Stimulated activated naive CD4-positive, alpha-beta T cell treated with Interleukin-2 at 50 U/mL for 16 hours (primary cell): ENCODE measurements around the gene HAUS6.
"Not testable (repeated sequence)": the region's sequence is repeated elsewhere in the genome, so short reads cannot be mapped to it uniquely, and the experiment has no call there.

Experiments
- DNase-seq: peaks from one replicate; lab custom pipeline; 2025; lab: John Stamatoyannopoulos, UW

Gene HAUS6

DNA sequence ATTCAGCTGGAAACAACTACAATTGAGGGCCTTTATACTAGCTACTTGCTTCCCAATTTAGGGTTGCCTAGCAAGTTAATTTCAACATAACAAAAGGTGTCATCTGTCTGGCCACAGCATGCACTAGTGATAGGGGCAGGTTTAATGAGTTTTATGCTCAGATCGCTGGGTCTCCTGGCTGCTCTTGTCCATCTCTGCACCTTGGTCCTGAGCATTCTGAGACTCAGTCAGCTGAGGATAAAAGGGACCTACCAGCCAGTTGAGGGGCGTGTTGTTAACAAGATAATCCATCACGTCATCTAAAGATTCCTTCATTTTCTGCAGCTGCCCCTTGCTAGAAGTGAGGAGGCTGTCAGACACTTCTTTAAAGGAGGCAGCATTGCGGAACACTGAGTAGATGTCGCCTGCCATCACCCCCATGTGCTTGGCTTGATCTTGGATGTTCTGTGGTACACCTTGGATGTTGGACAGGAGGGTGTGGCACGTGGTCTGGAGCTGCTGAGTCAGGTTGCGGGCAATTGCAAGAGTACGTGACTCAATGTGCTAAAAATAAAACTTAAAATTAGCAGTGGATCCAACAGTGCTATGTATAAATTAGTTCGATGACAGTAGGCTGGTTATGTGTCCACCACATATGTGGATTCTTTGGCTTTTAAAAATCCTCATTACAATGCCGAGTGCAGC is 13.5 kb upstream of the HAUS6 start:
- no peak for DNase-seq

DNA sequence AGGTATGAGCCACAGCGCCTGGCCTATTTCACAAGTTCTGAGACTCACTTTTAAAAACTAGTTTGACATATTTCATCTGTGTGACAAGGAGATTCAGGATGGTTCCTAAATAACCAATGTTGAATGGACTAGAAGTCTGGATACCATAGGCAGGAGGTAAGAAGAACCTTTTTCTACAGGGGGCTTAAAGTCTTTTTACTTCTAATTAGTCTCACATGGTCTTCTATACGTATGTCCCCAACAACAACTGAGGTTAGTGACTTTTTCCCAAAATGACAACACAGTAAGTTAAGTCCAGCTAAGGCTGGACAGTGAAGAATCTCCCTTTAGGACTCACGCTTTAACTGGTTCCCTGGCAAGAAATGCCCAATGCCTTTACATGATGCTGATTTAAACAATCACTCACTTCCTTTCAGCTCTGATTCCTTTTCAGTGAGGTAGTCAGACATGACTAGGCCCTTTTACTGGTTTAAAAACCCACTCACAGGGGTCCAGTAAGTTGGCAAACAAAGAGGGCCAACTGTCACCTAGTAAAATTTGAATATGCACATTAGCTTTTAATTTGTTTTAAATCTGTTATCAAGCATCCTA is 12.1 kb upstream of the HAUS6 start:
- no peak for DNase-seq

DNA sequence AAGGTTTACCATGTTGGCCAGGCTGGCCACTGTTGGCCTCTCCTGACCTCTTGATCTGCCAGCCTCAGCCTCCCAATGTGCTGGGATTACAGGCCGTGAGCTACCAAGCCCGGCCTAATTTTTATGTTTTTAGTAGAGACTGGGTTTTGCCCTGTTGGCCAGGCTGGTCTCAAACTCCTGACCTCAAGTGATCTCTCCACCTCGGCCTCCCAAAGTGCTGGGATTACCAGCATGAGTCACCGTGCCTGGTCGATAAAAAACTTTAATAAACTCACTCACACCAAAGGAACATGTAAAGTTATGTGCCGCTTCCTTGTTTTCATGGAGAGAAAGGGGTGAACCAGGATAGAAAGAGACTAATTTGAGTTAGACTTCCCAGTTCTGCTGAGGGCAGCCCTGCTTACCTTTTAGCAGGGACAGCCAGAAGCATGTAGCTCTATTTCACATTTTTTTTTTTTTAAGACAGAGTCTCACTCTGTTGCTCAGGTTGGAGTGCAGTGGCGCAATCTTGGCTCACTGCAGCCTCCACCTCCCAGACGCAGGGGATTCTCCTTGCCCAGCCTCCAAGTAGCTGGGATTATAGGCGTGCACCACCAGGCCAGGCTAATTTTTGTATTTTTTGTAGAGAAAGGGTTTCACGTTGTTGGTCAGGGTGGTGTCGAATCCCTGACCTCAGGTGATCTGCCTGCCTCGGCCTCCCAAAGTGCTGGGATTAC is 11.4 kb upstream of the HAUS6 start:
- no peak for DNase-seq

DNA sequence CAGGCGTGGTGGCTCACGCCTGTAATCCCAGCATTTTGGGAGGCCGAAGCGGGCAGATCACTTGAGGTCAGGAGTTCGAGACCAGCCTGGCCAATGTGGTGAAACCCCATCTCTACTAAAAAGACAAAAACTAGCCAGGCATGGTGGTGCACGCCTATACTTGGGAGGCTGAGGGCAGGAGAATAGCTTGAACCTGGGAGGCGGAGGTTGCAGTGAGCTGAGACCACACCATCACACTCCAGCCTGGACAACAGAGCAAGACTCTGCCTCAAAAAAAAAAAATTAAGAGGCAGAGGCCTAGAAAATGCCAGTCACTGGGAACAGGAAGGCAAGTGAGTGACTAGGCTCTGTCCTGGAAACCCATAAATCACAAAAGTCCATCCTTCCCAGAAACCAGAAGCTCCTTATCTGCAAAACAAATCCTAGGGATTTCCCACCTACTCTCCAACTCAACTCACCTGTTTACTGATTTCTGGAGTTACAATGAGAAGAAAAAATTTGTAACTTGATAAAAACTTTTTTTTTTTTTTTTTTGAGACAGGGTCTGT is 10.4 kb upstream of the HAUS6 start:
- not testable (repeated sequence) for DNase-seq

DNA sequence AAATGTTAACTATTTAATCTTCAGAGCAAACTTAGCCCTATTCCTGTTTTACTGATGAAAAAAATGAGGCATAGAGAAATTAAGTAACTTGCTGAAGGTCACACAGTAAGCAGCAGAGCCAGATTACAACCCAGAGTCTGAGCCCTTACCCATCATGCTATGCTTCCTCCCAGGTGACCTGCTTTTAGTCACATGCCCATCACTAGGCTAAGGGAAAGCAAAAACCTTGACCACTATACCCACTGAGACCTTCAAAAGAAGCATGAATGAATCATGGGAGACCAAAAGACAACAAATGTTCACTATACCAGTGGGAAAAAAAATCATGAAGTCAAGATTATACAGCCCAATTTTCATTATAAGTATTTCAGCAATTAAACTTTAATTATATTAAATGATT is 5.3 kb upstream of the HAUS6 start:
- DNase-seq: no peak

DNA sequence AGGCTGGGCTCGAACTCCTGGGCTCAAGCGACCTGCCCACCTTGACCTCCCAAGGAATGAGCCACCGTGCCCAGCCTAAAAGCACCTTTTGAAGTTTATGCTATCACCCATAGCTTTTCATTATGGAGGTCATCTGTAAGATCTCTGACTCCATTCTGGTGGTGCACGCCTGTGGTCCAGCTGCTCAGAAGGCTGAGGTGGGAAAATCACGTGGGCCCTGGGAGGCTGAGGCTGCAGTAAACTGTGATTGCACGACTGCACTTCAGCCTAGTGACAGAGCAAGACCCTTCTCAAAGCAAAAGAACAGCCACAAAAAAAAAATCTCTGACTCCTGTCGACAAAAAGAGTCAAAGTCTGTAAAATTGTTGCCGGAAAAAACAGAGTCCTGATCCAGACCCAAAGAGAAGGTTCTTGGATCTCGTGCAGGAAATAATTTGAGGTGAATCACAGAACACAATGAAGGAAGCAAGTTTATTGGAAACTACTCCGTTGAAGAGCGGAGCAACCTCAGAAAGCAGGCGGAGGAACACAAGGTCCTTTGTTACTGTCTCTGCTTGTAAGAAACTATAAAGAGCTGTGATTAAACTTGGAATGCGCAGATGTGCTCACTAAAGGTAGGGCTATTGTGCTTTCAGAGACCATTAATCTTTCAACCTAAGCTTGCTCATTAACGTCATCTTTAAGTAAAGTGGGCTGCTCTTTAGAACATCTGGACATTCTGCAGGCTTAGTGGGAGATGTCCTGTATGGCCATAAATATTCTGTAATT is 2.0 kb upstream of the HAUS6 start:
- no peak for DNase-seq

DNA sequence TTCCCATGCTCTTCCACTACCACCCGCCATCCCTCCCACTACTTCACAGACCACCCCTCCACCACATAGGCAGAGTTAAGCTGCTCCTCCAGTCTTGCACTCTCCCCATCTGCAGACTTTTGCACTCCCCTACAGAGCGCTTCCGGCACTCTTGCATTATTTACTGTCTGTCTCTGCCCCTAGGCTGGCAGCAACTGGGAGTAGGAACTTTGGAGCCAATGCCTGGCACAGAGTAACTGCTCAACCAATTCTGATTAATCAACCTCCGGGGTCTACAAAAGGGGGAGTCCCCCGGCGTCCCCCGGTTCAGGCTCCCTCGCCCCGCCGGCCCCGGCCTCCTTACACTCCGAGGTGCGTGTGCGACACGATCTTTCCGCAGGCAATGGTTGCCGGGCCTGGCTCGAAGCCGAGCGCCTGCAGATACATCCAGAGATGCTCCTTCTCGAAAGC is 498 bp downstream of the HAUS6 start:
- DNase-seq: peak; percentile 36

DNA sequence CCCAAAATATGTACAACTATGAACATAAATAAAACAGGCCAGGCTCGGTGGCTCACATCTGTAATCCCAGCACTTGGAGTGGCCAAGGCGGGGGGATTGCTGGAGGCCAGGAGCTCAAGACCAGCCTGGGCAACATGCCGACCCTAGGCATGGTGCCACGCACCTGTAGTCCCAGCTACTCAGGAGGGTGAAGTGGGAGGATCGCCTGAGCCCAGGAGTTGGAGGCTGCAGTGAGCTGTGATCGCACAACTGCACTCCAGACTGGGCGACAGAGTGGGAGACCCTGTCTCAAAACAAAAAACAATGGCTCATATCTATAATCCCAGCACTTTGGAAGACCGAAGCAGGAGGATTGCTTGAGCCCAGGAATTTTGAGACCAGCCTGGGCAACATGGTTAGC is 1.5 kb downstream of the HAUS6 start:
- no peak for DNase-seq

DNA sequence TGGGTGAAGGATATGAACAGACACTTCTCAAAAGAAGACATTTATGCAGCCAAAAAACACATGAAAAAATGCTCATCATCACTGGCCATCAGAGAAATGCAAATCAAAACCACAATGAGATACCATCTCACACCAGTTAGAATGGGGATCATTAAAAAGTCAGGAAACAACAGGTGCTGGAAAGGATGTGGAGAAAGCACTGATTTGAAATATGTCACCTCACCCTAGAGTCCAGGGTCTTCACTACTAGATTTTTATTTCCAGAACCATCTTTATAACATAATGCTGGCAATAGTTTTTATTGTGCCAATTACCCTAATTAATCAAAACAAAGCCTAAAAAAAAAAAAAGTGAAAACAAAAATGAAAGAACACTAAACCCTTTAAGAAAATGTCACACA is 5.3 kb downstream of the HAUS6 start:
- DNase-seq: not testable (repeated sequence)

DNA sequence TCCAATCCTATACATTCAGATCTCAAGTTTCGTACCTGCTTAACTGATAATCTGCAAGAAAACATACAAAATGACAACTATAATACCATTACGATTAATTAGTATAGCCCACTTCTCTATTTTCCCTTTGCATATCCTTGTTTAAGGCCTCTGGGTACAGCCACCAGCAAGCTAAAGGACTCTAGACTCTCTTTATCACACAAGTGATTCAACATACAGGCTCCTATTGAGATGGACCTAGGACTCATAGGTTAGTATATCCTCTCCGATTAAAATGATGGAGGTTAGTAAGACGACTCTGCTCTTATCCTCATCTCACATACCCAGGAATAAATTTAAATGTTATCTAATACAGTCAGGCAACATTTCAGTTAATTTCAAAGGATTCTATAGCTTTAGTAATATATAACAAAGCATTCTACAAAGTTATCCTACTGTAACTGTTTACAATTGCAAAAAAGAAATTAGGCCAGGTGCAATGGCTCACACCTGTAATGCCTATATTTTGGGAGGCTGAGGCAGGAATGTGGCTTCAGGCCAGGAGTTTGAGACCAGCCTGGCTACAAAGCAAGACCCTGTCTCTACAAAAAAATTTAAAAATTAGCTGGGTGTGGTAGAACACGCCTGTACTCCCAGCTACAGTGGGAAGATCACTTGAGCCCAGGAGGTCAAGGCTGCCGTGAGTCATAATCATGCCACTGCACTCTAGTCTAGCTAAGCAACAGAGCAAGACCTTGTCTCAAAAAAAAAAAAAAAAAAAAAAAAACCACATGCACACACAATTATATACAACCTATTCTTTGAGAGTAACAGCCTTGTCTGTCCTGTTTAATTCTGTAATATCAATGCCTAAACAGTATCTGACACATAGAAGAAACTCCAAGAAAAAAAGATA is 15.4 kb downstream of the HAUS6 start:
- no peak for DNase-seq

DNA sequence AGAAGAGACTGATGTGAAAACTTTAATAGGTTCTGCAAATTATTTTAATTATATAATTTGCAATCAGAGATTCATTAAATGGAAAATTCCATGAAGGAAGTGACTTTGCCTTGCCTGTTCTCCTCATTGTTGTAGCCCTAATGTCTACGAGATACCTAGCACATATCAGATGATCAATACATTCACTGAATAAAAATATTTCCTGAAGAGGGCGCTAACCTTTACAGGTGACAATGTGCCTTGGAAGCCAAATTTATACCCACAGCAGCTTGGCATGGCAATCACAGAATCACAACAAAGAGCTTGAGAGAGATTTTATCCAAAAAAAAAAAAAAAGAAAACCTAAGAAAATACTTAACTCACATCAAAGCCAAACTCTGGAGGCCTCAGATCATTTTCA is 17.4 kb downstream of the HAUS6 start:
- no peak for DNase-seq

DNA sequence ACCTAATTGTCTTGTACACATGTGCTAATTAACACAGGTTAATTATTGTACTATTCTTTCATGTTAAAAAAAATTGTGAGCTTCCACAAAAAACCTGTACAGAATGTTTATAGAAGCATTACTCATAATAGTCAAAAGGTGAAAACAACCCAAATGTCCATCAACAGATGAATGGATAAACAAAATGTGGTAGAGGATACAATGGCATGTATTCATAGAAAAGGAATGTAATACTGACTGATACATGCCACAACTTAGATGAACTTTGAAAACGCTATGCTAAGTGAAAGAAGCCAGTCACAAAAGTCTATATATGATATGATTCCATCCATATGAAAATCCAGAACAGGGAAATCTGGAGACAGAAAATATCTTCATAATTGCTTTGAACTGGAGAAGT is 27.9 kb downstream of the HAUS6 start:
- DNase-seq: no peak

DNA sequence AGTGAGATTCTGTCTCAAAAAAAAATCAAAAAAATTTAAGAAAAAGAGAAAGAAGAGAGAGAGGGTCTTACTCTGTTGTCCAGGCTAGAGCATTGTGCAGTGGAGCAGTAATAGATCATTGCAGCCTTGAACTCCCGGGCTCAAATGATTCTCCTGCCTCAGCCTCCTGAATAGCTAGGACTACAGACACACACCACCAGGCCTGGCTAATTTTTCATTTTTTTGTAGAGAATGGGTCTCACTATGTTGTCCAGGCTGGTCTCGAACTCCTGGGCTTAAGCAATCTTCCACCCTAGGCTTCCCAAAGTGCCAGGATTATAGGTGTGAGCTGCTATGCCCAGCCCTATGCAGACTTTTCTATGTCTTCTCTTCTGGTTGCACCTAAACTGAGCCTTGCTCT is 28.5 kb downstream of the HAUS6 start:
- no peak for DNase-seq

DNA sequence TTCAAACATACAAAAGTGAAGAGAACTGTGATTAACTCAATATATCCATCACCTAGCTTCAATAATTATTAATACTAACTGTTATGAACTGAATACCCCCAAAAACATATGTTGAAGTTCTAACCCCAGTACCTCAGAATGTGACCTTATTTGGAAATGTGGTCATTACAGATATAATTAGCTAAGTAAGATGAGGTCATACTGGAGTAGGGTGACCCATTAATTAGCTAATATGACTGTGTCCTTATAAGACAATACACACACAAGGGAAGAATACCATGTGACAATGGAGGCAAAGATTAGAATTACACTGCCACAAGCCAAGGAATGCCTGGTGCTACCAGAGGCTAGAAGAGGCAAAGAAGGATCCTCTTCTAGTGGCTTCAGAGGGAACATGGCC is 45.7 kb downstream of the HAUS6 start:
- no peak for DNase-seq

DNA sequence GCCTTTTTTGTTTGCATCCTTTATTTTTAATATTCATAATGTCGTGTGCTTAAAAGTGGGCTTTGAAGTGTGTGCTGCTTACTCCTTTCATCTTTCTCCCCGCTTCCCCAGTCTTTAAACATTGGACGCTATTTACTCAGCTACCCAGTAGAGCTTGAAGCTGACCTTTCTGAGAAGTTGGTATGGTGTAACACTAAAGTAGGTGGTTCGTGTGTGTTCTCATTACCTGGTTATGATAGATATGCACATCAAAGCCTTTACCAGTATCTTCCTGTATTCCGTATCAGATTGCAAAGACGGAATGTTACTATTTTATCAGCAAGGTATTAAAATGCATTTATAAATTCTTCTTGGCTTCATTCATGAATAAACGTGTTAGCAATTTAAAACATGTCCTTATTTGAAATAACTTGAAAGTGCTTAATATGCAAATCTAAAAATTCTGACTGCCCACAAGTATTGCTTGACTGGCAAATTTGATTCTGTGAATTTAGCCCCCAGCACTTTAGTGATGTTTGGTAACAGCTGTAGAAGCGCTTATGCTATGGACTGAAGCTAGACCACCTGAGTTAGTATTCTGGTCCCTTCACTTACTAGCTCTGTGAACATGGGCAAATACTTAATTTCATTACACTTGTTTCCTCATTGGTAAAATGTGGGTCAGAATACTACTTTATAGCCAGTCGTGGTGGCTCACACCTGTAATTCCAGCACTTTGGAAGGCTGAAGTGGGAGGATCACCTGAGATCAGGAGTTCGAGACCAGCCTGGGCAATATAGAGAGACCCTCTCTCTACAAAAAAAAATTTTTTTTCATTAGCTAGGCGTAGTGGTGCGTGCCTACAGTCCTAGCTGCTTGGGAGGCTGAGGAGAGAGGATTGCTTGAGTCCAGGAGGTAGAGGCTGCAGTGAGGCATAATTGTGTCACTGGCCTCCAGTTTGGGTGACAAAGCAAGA is 51.8 kb downstream of the HAUS6 start:
- no peak for DNase-seq

DNA sequence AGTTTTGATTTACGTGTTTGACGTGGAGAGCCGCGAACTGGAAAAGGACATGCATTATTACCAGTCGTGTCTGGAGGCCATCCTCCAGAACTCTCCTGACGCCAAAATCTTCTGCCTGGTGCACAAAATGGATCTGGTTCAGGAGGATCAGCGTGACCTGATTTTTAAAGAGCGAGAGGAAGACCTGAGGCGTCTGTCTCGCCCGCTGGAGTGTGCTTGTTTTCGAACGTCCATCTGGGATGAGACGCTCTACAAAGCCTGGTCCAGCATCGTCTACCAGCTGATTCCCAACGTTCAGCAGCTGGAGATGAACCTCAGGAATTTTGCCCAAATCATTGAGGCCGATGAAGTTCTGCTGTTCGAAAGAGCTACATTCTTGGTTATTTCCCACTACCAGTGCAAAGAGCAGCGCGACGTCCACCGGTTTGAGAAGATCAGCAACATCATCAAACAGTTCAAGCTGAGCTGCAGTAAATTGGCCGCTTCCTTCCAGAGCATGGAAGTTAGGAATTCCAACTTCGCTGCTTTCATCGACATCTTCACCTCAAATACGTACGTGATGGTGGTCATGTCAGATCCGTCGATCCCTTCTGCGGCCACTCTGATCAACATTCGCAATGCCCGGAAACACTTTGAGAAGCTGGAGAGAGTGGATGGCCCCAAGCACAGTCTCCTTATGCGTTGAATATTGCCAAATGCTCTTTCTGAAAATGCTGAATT is 52.6 kb downstream of the HAUS6 start:
- DNase-seq: no peak

DNA sequence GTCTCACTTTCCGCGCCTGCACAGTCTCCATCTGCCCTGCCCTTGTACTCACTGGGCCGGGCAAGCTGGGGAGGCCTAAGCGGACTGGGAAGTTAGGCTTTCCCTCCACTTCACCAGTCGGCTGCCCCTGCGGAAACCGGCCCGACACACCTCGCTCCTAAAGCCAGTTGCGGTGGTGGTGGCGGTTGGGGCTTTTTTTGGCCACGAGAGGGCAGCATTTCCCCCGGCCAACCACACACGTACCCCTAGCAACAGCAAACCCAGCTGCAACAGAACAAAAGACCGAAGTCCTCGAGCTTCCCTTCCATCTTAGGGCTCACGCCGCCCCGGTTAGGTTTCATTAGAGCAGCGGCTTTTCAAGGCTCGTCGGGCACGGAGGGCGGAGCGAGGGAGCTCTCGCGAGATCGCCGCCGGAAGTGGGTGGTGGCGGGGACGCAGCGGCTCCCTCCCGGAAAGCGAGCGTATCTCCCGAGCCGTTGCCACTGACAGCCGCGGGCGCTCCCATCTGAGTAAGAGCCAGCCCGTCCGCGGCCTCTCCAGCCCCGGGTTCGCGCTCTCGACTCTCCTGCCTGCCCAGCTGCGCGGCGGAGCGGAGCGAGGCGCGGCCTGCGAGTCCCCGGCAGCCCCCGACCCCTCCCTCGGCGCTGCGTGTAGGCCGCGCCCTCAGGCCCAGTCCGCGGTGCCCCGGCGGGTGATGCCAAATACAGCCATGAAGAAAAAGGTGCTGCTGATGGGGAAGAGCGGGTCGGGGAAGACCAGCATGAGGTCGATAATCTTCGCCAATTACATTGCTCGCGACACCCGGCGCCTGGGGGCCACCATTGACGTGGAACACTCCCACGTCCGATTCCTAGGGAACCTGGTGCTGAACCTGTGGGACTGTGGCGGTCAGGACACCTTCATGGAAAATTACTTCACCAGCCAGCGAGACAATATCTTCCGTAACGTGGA is 53.5 kb downstream of the HAUS6 start, which contains the start of gene RRAGA:
TSS of gene RRAGA (plus strand) at position 462 of the 951 bp plus-strand sequence. CDS start at position 695, 233 bp downstream.
- DNase-seq: peak; percentile 92

DNA sequence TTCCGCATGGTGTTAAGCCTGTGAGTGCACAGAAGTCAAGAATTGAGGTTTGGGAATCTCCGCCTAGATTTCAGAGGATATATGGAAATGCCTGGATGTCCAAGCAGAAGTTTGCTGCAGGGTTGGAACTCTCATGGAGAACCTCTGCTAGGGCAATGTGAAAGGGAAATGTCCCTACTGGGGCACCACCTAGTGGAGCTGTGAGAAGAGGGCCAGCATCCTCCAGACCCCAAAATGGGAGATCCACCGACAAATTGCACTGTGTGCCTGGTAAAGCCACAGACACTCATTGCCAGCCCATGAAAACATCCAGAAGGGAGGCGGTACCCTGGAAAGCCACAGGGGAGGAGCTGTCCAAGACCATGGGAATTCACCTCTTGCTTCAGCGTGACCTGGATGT is 66.1 kb downstream of the HAUS6 start:
- DNase-seq: no peak
